Kasumi-1 (cell line): ENCODE data around the gene ERAS.
A peak's percentile ranks its signal among the peaks of the same experiment; 100 is the strongest.
"Not testable (repeated sequence)": the region's sequence is repeated elsewhere in the genome, so short reads cannot be mapped to it uniquely, and the experiment has no call there.

ENCODE experiments used
- DNase-seq, 2 experiments: peaks; one replicate each; lab custom pipeline; 2025; lab: John Stamatoyannopoulos, UW

ERAS gene

DNA sequence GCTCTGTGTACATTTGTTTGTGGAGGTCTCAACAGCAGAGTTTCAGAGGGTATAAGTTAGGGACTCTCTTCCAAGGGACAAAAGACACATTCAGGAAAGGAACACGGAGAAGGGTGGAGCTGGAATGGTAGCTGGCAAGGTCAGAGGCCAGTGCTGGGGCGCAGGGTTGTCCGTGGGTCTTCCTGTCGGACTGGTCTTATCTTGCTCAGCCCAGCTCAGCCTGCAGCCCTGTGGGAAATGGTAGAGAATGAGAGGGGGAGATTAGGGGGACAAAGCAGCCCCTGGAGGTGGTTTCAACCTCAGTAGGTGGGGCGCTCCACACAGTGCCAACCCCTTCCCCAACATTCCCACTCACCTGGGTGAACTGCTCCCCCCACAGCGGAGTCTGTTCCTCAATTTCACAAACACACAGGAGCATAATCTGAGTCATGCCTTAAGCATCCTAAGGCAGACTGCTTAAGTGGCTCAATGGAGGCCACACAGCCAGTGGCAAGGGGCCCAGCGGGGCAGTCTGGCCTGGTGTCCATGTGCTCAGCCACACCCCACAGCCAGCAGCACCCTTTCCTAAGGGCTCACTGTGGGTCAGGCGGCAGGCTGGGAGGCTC lies 31.3 kb upstream of the ERAS start:
- DNase-seq = no peak

DNA sequence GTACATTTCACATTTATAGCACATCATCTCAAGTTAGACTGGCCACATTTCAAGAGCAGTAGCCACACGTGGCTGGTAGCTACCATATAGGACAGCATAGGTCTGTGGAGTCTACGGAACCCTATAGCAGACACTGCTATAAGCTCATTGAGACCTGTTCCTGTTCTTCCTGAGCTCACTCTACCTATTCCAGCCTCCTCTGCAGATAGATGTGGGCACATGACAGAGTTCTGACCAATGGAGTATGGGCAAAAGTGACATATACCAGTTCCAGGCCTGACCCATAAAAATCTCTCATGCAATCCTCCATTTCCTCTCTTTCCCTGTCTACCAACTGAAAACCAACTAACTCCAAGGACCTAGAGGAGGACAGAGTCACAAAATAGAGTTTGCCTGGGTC lies 28.0 kb upstream of the ERAS start:
- no peak for DNase-seq

DNA sequence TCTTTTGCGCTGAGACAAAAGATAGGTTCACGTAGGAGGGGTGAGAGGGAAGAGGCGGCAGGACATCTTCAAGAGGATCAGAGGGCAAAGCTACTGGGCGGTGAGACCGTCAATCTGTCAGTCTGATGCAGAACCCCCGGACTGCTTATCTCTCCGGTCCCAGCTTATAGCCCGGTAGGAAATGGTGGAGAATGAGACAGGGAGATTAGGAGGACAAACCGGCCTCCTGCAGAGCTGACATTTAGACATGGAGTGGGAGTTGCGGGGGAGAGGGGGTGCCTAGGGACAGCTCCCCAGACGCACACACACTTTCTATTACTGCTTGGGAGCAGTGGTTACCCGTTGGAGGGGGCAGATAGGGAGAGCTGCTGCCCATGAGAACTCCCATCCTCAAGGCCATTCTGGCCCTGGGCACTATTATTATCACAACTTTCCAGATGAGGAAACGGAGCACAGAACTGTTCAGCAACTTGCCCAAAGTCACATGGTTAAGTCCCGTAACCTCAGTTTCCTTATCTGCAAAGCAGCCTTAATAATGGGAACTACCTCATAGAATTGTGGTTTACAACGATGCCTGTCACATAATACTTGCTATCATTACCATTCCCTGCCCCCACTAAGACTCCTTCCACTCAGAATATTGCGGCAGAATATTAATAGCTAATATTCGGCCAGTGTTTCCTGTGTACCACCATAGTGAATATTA lies 25.6 kb upstream of the ERAS start:
- peak in 1 of 2 experiments; percentile 40 for DNase-seq

DNA sequence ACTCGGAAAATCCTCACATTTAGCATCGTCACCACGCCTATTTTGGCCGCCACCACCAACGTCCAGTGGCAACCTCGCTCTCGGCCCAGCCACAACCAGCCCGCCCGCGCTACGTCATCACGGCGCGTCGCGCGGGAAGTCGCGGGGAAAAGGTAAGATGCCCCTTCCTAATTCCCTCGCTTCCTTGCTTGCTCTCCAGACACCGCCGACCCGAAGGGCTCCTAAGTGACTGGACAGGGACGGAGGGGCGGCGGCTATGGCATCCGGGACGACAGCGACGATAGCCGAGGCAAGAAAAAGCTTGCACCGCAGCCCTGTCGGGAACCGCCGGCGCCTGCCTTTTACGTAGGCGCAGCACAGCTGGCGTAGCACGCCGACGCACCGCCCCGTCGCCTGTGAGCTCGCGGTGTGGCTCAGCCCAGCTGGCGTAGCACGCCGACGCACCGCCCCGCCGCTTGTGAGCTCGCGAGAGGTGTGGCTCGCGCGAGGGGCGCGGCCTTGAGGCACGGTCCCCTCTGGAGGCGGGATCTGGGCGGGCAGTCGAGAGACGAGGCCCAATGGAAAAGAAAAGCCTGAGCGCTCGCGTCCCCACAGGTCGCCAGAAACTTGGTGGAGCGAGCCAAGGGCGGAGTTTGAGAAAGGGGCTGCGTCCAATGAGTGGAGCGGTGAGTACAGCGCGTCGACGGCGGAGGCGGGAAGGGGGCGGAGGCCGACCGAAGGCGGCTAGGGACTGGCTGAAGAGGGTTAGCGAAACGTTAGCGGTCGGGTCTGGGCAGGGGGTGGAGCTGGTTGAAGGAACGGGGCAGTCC lies 24.8 kb upstream of the ERAS start, which contains the start of gene HDAC6:
HDAC6 (plus strand) TSS at position 788 of the 809 bp plus-strand sequence. CDS start 626 bp downstream, outside the sequence.
- peak; percentile 94 to 95 for DNase-seq

DNA sequence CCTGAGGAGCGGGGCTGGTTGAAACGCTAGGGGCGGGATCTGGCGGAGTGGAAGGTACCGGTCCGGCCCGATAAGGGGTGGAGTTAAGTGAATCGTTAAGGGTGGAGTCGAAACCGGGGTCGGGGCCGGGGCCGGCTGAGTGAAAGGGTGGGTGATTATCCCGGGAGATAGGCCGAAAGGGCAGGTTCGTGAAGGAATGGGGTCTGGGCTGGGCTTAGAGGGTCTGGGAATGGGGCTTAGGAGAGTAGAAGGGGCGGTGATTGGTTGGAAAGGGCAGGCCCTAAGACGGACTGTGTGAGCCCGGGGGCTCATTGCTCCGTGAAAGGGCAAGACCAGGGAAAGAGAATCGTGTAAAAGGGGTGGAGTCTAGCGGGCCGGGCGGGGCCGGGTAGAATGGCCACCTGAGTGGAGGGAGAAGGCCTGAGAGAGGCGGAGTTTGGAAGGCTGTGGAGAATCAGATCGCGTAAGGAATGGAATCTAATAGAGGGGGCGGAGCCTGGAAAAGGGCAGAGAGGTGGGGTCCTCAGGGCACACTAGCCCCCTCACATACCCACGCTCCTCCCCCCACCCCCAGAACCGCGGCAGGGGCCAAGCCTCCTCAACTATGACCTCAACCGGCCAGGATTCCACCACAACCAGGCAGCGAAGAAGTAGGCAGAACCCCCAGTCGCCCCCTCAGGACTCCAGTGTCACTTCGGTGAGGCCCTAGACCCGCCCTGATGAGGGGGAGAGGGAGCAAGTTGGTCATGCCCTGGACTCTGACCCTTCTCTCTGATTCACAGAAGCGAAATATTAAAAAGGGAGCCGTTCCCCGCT lies 24.0 kb upstream of the ERAS start:
- peak; percentile 66 to 69 for DNase-seq

DNA sequence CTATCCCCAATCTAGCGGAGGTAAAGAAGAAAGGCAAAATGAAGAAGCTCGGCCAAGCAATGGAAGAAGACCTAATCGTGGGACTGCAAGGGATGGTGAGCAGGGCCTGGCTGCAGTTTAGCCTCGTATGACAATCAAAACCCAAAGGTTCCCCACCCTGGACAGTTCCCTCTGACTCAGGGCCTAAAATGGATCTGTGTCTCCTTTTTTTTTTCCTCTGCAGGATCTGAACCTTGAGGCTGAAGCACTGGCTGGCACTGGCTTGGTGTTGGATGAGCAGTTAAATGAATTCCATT lies 23.5 kb upstream of the ERAS start:
- DNase-seq = no peak

DNA sequence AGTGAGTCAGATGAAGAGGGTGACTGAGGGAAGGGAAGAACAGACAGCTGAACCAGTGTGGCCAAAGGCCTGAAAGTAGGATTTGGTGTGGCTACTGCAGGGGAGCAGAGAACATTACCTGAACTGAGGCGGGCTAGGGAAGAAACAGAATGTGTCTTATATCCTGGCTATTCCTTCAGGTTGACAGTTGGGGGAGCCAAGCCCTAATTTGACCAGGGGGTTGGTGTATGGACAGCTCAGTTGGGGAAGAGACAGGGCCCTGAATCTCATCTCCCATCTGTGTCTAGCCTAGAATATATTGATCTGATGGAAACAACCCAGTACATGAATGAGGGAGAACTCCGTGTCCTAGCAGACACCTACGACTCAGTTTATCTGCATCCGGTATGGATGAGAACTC lies 20.2 kb upstream of the ERAS start:
- no peak for DNase-seq

DNA sequence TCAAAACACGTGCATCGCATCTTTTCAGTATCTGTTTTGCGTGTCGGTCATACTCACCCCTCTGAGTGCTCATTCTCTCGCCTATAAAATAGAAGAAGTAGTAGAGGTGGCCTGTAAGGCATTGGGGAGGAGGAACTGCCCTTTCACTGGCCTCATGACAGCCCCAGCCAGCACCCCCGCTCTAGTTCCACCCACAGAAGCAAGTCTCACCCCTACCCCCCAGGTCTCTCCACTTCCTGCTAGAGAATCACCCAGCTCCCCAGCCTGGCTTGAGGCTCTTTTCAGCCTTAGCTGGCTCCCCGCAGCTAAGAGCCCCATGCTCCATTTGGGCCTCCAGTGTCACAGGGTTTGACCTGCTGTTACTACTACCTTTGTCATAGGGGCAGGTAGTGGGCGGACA lies 12.7 kb upstream of the ERAS start:
- DNase-seq = peak in 1 of 2 experiments; percentile 12

DNA sequence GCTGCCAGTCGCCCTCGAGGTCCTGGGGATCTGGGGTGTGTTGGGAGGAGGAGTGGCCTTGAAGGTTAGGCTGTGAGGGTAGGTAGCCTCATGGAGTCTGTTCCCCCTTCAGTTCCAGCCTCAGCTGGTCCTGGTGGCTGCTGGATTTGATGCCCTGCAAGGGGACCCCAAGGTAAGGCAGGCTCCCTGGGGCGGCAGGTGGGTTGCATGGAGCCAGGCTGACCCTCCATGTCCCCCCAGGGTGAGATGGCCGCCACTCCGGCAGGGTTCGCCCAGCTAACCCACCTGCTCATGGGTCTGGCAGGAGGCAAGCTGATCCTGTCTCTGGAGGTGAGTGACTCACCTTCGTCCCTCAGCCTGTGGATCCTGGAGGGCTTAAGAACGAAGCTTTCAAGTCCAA lies 11.6 kb upstream of the ERAS start:
- no peak for DNase-seq

DNA sequence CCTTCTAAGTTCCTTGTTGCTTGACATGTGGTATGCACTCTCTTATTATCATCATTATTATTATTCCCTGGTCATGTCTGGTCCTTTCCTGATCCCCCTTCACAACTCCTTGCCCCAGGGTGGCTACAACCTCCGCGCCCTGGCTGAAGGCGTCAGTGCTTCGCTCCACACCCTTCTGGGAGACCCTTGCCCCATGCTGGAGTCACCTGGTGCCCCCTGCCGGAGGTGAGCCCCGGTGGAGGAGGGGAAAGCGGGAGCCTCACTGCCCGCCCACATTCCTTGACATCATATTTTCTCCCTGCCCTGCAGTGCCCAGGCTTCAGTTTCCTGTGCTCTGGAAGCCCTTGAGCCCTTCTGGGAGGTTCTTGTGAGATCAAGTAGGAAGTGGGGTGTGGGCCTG lies 11.0 kb upstream of the ERAS start:
- no peak for DNase-seq

DNA sequence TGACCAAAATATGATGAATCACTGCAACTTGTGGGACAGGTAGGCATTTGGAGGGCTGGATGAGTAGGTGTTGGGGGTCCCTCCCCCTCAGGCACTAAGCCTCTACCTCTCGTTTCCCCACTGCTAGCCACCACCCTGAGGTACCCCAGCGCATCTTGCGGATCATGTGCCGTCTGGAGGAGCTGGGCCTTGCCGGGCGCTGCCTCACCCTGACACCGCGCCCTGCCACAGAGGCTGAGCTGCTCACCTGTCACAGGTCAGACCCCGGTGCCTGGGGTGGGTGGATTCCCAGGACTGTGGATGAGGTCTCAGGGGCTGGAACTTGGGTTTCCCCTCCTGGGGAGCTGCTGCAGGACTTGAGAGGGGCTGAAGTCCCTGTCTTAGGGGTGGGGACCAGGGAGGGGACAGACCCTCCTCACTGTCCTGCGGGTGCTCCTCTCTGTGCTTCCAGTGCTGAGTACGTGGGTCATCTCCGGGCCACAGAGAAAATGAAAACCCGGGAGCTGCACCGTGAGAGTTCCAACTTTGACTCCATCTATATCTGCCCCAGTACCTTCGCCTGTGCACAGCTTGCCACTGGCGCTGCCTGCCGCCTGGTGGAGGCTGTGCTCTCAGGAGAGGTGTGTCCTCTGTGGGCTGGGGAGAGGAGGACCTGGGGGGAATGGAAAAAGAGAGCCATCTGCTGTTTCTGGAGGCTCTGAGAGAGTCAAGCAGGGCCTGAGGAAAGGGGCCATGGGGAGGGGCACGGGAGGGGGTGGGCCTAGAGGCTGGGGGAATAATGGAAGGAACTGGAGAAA lies 10.1 kb upstream of the ERAS start:
- DNase-seq = no peak

DNA sequence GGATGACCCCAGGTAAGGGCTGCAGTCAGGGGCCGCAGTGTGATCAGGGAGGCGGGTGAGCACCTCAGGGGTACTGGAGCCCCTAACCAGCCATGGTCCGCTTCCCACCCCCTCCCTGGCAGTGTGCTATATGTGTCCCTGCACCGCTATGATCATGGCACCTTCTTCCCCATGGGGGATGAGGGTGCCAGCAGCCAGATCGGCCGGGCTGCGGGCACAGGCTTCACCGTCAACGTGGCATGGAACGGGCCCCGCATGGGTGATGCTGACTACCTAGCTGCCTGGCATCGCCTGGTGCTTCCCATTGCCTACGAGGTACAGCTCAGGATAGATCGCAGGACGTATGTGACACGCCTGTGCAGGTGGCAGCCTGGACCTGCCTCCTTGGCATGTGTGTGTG lies 8.2 kb upstream of the ERAS start:
- DNase-seq = no peak

DNA sequence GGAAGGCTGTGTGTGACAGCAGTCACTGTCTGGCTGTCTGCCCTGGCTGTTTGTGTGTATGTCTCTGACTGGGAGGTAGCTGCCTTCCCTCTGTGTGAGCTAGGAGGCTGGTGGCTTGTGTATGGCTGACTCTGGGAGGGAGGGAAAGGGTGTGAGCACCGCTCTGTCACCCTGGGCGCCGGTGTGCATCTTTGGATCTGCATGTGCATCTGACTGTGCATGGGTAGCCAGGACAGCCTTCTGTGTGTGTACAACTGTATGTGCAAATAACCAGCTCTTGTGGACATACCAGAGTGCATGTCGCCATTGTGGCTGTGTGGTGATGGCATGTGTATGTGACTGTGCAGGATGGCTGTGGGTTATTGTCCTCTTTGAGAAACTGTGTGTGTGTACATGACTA lies 7.4 kb upstream of the ERAS start:
- no peak for DNase-seq

DNA sequence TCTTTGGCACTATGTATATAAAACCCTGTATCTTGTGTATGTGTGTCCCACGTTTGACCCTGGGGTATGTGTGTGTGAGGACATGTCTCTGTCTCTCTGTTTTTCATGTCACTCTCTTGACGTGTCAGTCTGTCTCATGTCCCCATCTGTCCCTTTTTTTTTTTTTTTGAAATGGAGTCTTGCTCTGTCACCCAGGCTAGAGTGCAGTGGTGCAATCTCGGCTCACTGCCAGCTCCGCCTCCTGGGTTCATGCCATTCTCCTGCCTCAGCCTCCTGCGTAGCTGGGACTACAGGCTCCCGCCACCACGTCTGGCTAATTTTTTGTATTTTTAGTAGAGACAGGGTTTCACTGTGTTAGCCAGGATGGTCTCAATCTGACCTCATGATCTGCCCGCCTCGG lies 6.9 kb upstream of the ERAS start:
- not testable (repeated sequence) for DNase-seq

DNA sequence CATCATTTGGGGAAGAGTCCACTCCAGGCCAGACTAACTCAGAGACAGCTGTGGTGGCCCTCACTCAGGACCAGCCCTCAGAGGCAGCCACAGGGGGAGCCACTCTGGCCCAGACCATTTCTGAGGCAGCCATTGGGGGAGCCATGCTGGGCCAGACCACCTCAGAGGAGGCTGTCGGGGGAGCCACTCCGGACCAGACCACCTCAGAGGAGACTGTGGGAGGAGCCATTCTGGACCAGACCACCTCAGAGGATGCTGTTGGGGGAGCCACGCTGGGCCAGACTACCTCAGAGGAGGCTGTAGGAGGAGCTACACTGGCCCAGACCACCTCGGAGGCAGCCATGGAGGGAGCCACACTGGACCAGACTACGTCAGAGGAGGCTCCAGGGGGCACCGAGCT lies 3.3 kb upstream of the ERAS start:
- no peak for DNase-seq

DNA sequence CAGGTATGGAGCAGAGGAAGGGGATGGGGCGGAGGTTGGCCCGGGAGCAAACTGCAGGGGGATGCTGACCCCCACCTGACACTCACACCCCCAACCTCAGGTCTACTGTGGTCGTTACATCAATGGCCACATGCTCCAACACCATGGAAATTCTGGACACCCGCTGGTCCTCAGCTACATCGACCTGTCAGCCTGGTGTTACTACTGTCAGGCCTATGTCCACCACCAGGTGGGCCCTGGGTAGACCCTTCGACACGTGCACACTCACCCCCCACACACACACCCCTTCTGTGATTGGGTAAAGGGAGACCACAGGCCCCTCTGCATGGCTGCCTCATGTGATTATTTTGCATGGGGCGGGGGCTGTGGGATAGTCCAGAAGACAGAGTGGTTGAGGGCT lies 2.2 kb upstream of the ERAS start:
- no peak for DNase-seq

DNA sequence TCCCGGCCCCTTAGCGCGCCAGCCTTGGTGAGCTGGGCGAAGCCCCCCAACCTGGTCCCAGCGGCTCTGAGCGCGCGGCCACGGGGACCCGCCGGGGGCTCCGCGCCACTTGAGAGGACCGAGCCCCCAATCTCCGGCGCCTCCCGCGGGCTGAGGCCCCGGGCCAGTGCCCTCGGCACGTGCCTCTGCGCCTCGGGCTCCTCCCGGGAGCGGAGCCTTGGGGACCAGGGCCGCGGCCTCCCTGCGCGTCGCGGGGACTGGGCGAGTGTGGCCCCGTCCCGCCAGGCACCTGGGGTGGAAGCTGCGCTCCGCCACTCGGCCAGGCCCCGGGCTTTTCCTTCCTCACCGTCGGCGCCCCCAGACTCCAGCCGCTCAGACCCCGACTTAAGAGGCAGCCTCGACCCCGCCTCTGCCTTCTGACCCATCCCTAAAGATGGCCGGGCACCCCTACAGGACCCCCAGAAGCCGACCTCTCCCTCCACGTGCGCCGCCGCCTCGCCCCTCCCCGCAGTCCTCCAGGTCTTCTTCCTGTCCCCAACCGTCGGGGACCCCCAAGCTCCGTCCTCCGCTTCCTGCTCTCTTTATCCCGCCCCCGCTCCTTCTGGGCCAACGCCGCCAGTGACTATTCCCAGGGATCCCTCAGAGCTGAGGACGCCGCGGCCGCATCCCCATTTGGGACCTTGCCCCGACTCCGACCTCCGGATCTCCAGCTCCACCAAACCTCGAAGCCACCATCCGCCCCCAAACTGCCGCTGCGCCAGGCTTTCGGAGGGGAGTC lies 752 bp downstream of the ERAS start:
- peak; percentile 3 to 9 for DNase-seq

DNA sequence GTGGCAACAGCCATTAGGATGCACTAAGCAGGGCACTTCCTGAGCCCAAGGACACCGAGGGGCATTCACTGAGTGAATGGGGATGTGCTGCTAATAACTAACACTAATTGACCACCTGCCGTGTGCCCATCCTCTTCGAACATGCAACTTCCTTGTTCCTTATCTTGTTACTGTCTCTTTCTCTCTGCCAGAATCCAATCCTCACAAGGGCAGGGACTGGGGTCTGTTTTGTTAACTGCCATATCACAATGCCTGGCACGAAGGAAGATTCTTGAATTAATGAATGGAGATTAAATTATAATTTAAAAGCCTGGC lies 1.3 kb downstream of the ERAS start:
- no peak for DNase-seq

DNA sequence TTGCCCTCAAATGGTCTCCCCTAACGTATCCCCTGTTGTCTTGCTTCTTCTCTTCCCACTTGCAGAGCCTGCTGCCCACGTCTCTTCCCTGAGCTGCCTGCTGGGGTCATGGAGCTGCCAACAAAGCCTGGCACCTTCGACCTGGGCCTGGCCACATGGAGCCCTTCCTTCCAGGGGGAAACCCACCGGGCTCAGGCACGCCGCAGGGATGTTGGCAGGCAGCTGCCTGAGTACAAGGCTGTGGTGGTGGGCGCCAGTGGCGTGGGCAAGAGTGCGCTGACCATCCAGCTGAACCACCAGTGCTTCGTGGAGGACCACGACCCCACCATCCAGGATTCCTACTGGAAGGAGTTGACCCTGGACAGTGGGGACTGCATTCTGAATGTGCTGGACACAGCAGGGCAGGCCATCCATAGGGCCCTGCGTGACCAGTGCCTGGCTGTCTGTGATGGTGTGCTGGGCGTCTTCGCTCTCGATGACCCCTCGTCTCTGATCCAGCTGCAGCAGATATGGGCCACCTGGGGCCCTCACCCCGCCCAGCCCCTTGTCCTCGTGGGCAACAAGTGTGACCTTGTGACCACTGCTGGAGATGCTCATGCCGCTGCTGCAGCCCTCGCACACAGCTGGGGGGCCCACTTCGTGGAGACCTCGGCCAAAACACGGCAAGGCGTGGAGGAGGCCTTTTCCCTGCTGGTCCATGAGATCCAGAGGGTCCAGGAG lies 2.9 kb downstream of the ERAS start:
- no peak for DNase-seq
